SH-SY5Y (cell line): ENCODE results near the gene OASL.

Source experiments
- GATA2 ChIP-seq: IDR thresholded peaks from 2 replicates; pipeline ENCODE4 v1.6.1; 2011; ENCODE audit warnings: mild to moderate bottlenecking, low read depth, low read length
- GATA3 ChIP-seq: IDR thresholded peaks from 2 replicates; pipeline ENCODE4 v1.6.1; 2011; ENCODE audit warnings: low read depth, mild to moderate bottlenecking, low read length, moderate library complexity

GRCh38 chr12:121026274-121027045, 12.6 kb downstream of the OASL start:
- TF ChIP-seq GATA2 (peak; percentile 54; the same call in 1 of the 2 replicates), GATA3 (no peak)
